ENCODE results near the gene TMEM131L.
"Not testable (repeated sequence)": the region's sequence is repeated elsewhere in the genome, so short reads cannot be mapped to it uniquely, and the experiment has no call there.

The TMEM131L gene

GRCh38 chr4:153553155-153553818 is 87.1 kb downstream of the TMEM131L start:
- no peak for DNase-seq

GRCh38 chr4:153553819-153554170 is 87.6 kb downstream of the TMEM131L start:
- no peak for DNase-seq

GRCh38 chr4:153555730-153556434 is 89.7 kb downstream of the TMEM131L start:
- DNase-seq: no peak

- DNase-seq: no peak
Measured at GRCh38 chr4:153556435-153556815, 90.3 kb downstream of the TMEM131L start.

GRCh38 chr4:153560908-153561307 is 94.7 kb downstream of the TMEM131L start:
- no peak for DNase-seq

GRCh38 chr4:153564630-153565525 is 98.7 kb downstream of the TMEM131L start:
- no peak for DNase-seq

GRCh38 chr4:153566631-153567150 is 100.5 kb downstream of the TMEM131L start:
- no peak for DNase-seq

GRCh38 chr4:153567660-153568059 is 101.5 kb downstream of the TMEM131L start:
- not testable (repeated sequence) for DNase-seq

GRCh38 chr4:153570228-153570973 is 104.2 kb downstream of the TMEM131L start:
- DNase-seq: no peak

- no peak for DNase-seq
Measured at GRCh38 chr4:153571006-153571545, 104.9 kb downstream of the TMEM131L start.

- DNase-seq: no peak
Measured at GRCh38 chr4:153572609-153573008, 106.4 kb downstream of the TMEM131L start.

GRCh38 chr4:153573221-153573620 is 107.1 kb downstream of the TMEM131L start:
- DNase-seq: no peak

GRCh38 chr4:153573881-153574802 is 108.0 kb downstream of the TMEM131L start:
- DNase-seq: peak; percentile 82

- no peak for DNase-seq
Measured at GRCh38 chr4:153576443-153576774, 110.2 kb downstream of the TMEM131L start.

- DNase-seq: no peak
Measured at GRCh38 chr4:153577053-153577452, 110.9 kb downstream of the TMEM131L start.

GRCh38 chr4:153579410-153579809 is 113.2 kb downstream of the TMEM131L start:
- no peak for DNase-seq

- peak; percentile 60 for DNase-seq
Measured at GRCh38 chr4:153579872-153580271, 113.7 kb downstream of the TMEM131L start.

GRCh38 chr4:153582954-153583702 is 117.0 kb downstream of the TMEM131L start:
- DNase-seq: no peak

- DNase-seq: no peak
Measured at GRCh38 chr4:153585026-153585425, 118.9 kb downstream of the TMEM131L start.

Measured in OCI-M1 (cell line).